ENCODE measurements around the gene GRIP2. TPM values are rescaled to one million over a fixed set of nuclear protein-coding genes. Genes with fewer than 3 reads are reported as not detected.

GRIP2 gene
- total and polyA plus RNA-seq, 2 donors (not counting 1 experiment from before 2014, with no cell fraction given): under 0.01 to 0.87 TPM

- Histone ChIP-seq H3K27me3 (ENCODE audit: control insufficient read depth, insufficient read depth, low read length) (no peaks in the 10 kb centered on the region), H3K9me3 (ENCODE audit: control insufficient read depth, insufficient read depth, low read depth, low read length) (no peaks in the 10 kb centered on the region), H3K4me2 (ENCODE audit: extremely low read depth, insufficient read depth, low read length) (no peak overlapping the region), H3K27ac (ENCODE audit: insufficient read depth, low read length) (no peak overlapping the region), H3K9ac (ENCODE audit: insufficient read depth, low read length) (no peak overlapping the region), H2AFZ (ENCODE audit: low read length) (no peak overlapping the region), H4K20me1 (ENCODE audit: control insufficient read depth, extremely low read depth, insufficient read depth, low read length) (no peaks in the 10 kb centered on the region), H3K4me3 (replicated peaks in 1 of 4; ENCODE audit: control extremely low read depth in 1 of 4, insufficient read depth in 1 of 4, low read depth in 3 of 4, low read length in 4 of 4) (no peak overlapping the region), H3K4me1 (ENCODE audit: control insufficient read depth, extremely low read depth, insufficient read depth, low read length) (no peaks in the 10 kb centered on the region), H3K36me3 (ENCODE audit: control insufficient read depth, insufficient read depth, low read length) (no peaks in the 10 kb centered on the region), H3K79me2 (ENCODE audit: control insufficient read depth, insufficient read depth, low read length) (no peaks in the 10 kb centered on the region)
- no peak for TF ChIP-seq CTCF (conservative IDR thresholded peaks at IDR 0.05 in 1 of 2, IDR thresholded peaks at IDR 0.05 in 1 of 2; ENCODE audit: low read depth in 1 of 2, low read length in 2 of 2)
- no peak for TF ChIP-seq EZH2 (IDR thresholded peaks at IDR 0.05; ENCODE audit: low read length, missing control alignments)
- DNase-seq (ENCODE audit: low read depth in 2 of 2): no peak
Measured at GRCh38 chr3:14514323-14514720, 25.8 kb downstream of the GRIP2 start.

GRCh38 chr3:14513566-14514322 is 26.4 kb downstream of the GRIP2 start:
- H3K9ac ChIP-seq (ENCODE audit: insufficient read depth, low read length): no peak overlapping the region
- no peaks in the 10 kb centered on the region for H4K20me1 ChIP-seq (ENCODE audit: control insufficient read depth, extremely low read depth, insufficient read depth, low read length)
- no peak overlapping the region for H3K4me3 ChIP-seq (replicated peaks in 1 of 4; ENCODE audit: control extremely low read depth in 1 of 4, insufficient read depth in 1 of 4, low read depth in 3 of 4, low read length in 4 of 4)
- no peaks in the 10 kb centered on the region for H3K79me2 ChIP-seq (ENCODE audit: control insufficient read depth, insufficient read depth, low read length)
- no peaks in the 10 kb centered on the region for H3K36me3 ChIP-seq (ENCODE audit: control insufficient read depth, insufficient read depth, low read length)
- no peaks in the 10 kb centered on the region for H3K9me3 ChIP-seq (ENCODE audit: control insufficient read depth, insufficient read depth, low read depth, low read length)
- TF ChIP-seq CTCF (conservative IDR thresholded peaks at IDR 0.05 in 1 of 2, IDR thresholded peaks at IDR 0.05 in 1 of 2; ENCODE audit: low read depth in 1 of 2, low read length in 2 of 2) (no peak), EZH2 (IDR thresholded peaks at IDR 0.05; ENCODE audit: low read length, missing control alignments) (no peak)
- no peak overlapping the region for H2AFZ ChIP-seq (ENCODE audit: low read length)
- H3K4me1 ChIP-seq (ENCODE audit: control insufficient read depth, extremely low read depth, insufficient read depth, low read length): no peaks in the 10 kb centered on the region
- no peak for DNase-seq (ENCODE audit: low read depth in 2 of 2)
- no peak overlapping the region for H3K27ac ChIP-seq (ENCODE audit: insufficient read depth, low read length)
- H3K27me3 ChIP-seq (ENCODE audit: control insufficient read depth, insufficient read depth, low read length): no peaks in the 10 kb centered on the region
- no peak overlapping the region for H3K4me2 ChIP-seq (ENCODE audit: extremely low read depth, insufficient read depth, low read length)

GRCh38 chr3:14512942-14513327 is 27.2 kb downstream of the GRIP2 start:
- H3K9ac ChIP-seq (ENCODE audit: insufficient read depth, low read length): no peak overlapping the region
- no peak overlapping the region for H2AFZ ChIP-seq (ENCODE audit: low read length)
- no peak for DNase-seq (ENCODE audit: low read depth in 2 of 2)
- no peak overlapping the region for H3K4me2 ChIP-seq (ENCODE audit: extremely low read depth, insufficient read depth, low read length)
- H3K4me3 ChIP-seq (replicated peaks in 1 of 4; ENCODE audit: control extremely low read depth in 1 of 4, insufficient read depth in 1 of 4, low read depth in 3 of 4, low read length in 4 of 4): no peak overlapping the region
- no peaks in the 10 kb centered on the region for H4K20me1 ChIP-seq (ENCODE audit: control insufficient read depth, extremely low read depth, insufficient read depth, low read length)
- H3K27me3 ChIP-seq (ENCODE audit: control insufficient read depth, insufficient read depth, low read length): no peaks in the 10 kb centered on the region
- no peak overlapping the region for H3K27ac ChIP-seq (ENCODE audit: insufficient read depth, low read length)
- no peaks in the 10 kb centered on the region for H3K36me3 ChIP-seq (ENCODE audit: control insufficient read depth, insufficient read depth, low read length)
- no peaks in the 10 kb centered on the region for H3K79me2 ChIP-seq (ENCODE audit: control insufficient read depth, insufficient read depth, low read length)
- no peaks in the 10 kb centered on the region for H3K4me1 ChIP-seq (ENCODE audit: control insufficient read depth, extremely low read depth, insufficient read depth, low read length)
- H3K9me3 ChIP-seq (ENCODE audit: control insufficient read depth, insufficient read depth, low read depth, low read length): no peaks in the 10 kb centered on the region
- TF ChIP-seq CTCF (conservative IDR thresholded peaks at IDR 0.05 in 1 of 2, IDR thresholded peaks at IDR 0.05 in 1 of 2; ENCODE audit: low read depth in 1 of 2, low read length in 2 of 2): no peak
- no peak for TF ChIP-seq EZH2 (IDR thresholded peaks at IDR 0.05; ENCODE audit: low read length, missing control alignments)
